Keratinocyte (primary cell): ENCODE results near the gene SNX8. TPM values are rescaled to one million over a fixed set of nuclear protein-coding genes. Genes with fewer than 3 reads are reported as not detected.

Experiments used
- DNase-seq: peaks from one replicate; pipeline ENCODE4 v3.0.0-alpha.2; 2011; ENCODE audit warnings: low read depth, missing footprints, low spot score
- FAIRE-seq: peaks from 2 replicates; lab custom pipeline; 2011; peaks lifted over from hg19 to GRCh38; lab: Jason Lieb, UNC
- H2AFZ ChIP-seq: 2 replicates; pipeline ENCODE4 v1.6.0; 2012; ENCODE audit warnings: low read length, control low read depth, inconsistent platforms; ENCODE audit not compliant: control insufficient read depth
- H3K27ac ChIP-seq: 2 replicates; pipeline ENCODE4 v1.5.1; 2011; ENCODE audit warnings: low read length; ENCODE audit not compliant: control insufficient read depth, insufficient read depth
- H3K27me3 ChIP-seq: 3 replicates; pipeline ENCODE4 v1.6.0; 2011; ENCODE audit warnings: low read length; ENCODE audit not compliant: control insufficient read depth, insufficient read depth; ENCODE audit errors: extremely low read depth
- H3K36me3 ChIP-seq, 2 experiments: 2 replicates in 1 of 2; 3 replicates in 1 of 2; pipeline ENCODE4 v1.5.1; 2011; ENCODE audit warnings: low read length in 2 of 2, mild to moderate bottlenecking in 1 of 2; ENCODE audit not compliant: control insufficient read depth in 2 of 2, insufficient read depth in 2 of 2; ENCODE audit errors: extremely low read depth in 1 of 2
- H3K4me1 ChIP-seq: 3 replicates; pipeline ENCODE4 v1.5.1; 2011; ENCODE audit warnings: low read length; ENCODE audit not compliant: control insufficient read depth, insufficient read depth; ENCODE audit errors: extremely low read depth
- H3K4me2 ChIP-seq: 3 replicates; pipeline ENCODE4 v1.6.0; 2011; ENCODE audit warnings: low read depth, low read length; ENCODE audit not compliant: control insufficient read depth, insufficient read depth; ENCODE audit errors: extremely low read depth
- H3K4me3 ChIP-seq, 3 experiments: fragments of 200-600 bp in 1 of 3; sonication (generic) in 1 of 3; 2 replicates in 2 of 3; 3 replicates in 1 of 3; pipeline ENCODE4 v1.5.1; 2011 to 2016; ENCODE audit warnings: low read length in 3 of 3, mild to moderate bottlenecking in 3 of 3, control low read depth in 2 of 3, inconsistent platforms in 1 of 3, low read depth in 1 of 3, mixed read lengths in 1 of 3, mixed run types in 1 of 3, moderate library complexity in 1 of 3; ENCODE audit not compliant: control insufficient read depth in 2 of 3, insufficient read depth in 2 of 3; ENCODE audit errors: extremely low read depth in 1 of 3
- H3K79me2 ChIP-seq: 2 replicates; pipeline ENCODE4 v1.6.0; 2012; ENCODE audit warnings: low read length; ENCODE audit not compliant: control insufficient read depth, insufficient read depth
- H3K9ac ChIP-seq: 3 replicates; pipeline ENCODE4 v1.6.0; 2011; ENCODE audit warnings: low read length; ENCODE audit not compliant: control insufficient read depth, insufficient read depth; ENCODE audit errors: extremely low read depth
- H3K9me1 ChIP-seq: 3 replicates; pipeline ENCODE4 v1.6.0; 2011; ENCODE audit warnings: low read length; ENCODE audit not compliant: control insufficient read depth, insufficient read depth; ENCODE audit errors: extremely low read depth
- H3K9me3 ChIP-seq: 2 replicates; pipeline ENCODE4 v1.5.1; 2012; ENCODE audit warnings: low read depth, low read length; ENCODE audit not compliant: control insufficient read depth
- H4K20me1 ChIP-seq: 3 replicates; pipeline ENCODE4 v1.6.0; 2011; ENCODE audit warnings: low read length; ENCODE audit not compliant: control insufficient read depth, insufficient read depth; ENCODE audit errors: extremely low read depth
- CTCF ChIP-seq, 3 experiments: IDR thresholded peaks in 1 of 3; conservative IDR thresholded peaks in 1 of 3; optimal IDR thresholded peaks in 1 of 3; 2 replicates in 2 of 3; 3 replicates in 1 of 3; pipeline versions ENCODE3 to v1.5.1; 2011; ENCODE audit warnings: low read length in 3 of 3, mild to moderate bottlenecking in 3 of 3, moderate library complexity in 2 of 3, control low read depth in 1 of 3, inconsistent platforms in 1 of 3; ENCODE audit not compliant: insufficient read depth in 2 of 3; ENCODE audit errors: extremely low read depth in 1 of 3
- EZH2 ChIP-seq: IDR thresholded peaks from one replicate; pipeline ENCODE4 v1.6.1; 2012; ENCODE audit warnings: inconsistent platforms, mild to moderate bottlenecking, low read length, moderate library complexity
- dilution Hi-C: fragments of 300-500 bp; cut with MboI; formaldehyde crosslinking; loops from one replicate; pipeline ENCODE4 v1.7.0; 2020; ENCODE audit warnings: low sequenced_read_pairs; ENCODE audit not compliant: extremely low pct_ligation_motif_present
- polyA plus RNA-seq, 5 experiments: library from polyadenylated mRNA; depleted of rRNA in 3 of 5; stranded (reverse) in 3 of 5; stranded (forward) in 1 of 5; unstranded in 1 of 5; fragments of >200 nt; gene quantifications; 1 replicate in 1 of 5; 2 replicates in 3 of 5; 3 replicates in 1 of 5; pipeline versions ENCODE4 v1.2.1 to v1.2.3, GENCODE V29; 2011 to 2012; ENCODE audit warnings: missing spikeins in 2 of 5, low read depth in 1 of 5, low replicate concordance in 1 of 5

SNX8 gene
- polyA plus RNA-seq, 1 donor (not counting 4 experiments of a cell fraction or from before 2014, with no cell fraction given): 24.2 TPM

- H3K9me1 ChIP-seq: no peaks in the 10 kb centered on the region
- FAIRE-seq (no peak), DNase-seq (no peak)
- no peak overlapping the region for H3K9ac ChIP-seq
- H4K20me1 ChIP-seq: no peaks in the 10 kb centered on the region
- no peaks in the 10 kb centered on the region for H3K36me3 ChIP-seq
- no peaks in the 10 kb centered on the region for H3K9me3 ChIP-seq
- H3K4me2 ChIP-seq: no peak overlapping the region
- H3K27me3 ChIP-seq: no peaks in the 10 kb centered on the region
- no peak overlapping the region for H2AFZ ChIP-seq
- no peaks in the 10 kb centered on the region for H3K4me1 ChIP-seq
- H3K4me3 ChIP-seq: no peak overlapping the region
- no peak for TF ChIP-seq CTCF (optimal IDR thresholded peaks at IDR 0.05 in 1 of 3, IDR thresholded peaks at IDR 0.05 in 1 of 3, conservative IDR thresholded peaks at IDR 0.05 in 1 of 3; ENCODE audit: extremely low read depth in 1 of 3, insufficient read depth in 2 of 3, low read length in 3 of 3)
- dilution Hi-C loops: no loop called here
- no peak overlapping the region for H3K27ac ChIP-seq
- H3K79me2 ChIP-seq: peaks cover 6% of the 10 kb centered on the region
Observed at GRCh38 chr7:2309889-2310331, 4.3 kb downstream of the SNX8 start.

GRCh38 chr7:2307690-2308107 lies 6.5 kb downstream of the SNX8 start:
- H3K9me1 ChIP-seq: no peaks in the 10 kb centered on the region
- no peak overlapping the region for H3K4me2 ChIP-seq
- FAIRE-seq (no peak), DNase-seq (no peak)
- no peak overlapping the region for H3K4me3 ChIP-seq
- peaks cover 6% of the 10 kb centered on the region for H3K79me2 ChIP-seq
- no peaks in the 10 kb centered on the region for H4K20me1 ChIP-seq
- dilution Hi-C loops: no loop called here
- no peaks in the 10 kb centered on the region for H3K27me3 ChIP-seq
- no peak overlapping the region for H3K27ac ChIP-seq
- no peak overlapping the region for H2AFZ ChIP-seq
- no peak overlapping the region for H3K9ac ChIP-seq
- H3K9me3 ChIP-seq: no peaks in the 10 kb centered on the region
- no peaks in the 10 kb centered on the region for H3K36me3 ChIP-seq
- no peaks in the 10 kb centered on the region for H3K4me1 ChIP-seq
- TF ChIP-seq EZH2: no peak
- no peak for TF ChIP-seq CTCF (optimal IDR thresholded peaks at IDR 0.05 in 1 of 3, IDR thresholded peaks at IDR 0.05 in 1 of 3, conservative IDR thresholded peaks at IDR 0.05 in 1 of 3; ENCODE audit: extremely low read depth in 1 of 3, insufficient read depth in 2 of 3, low read length in 3 of 3)
